Right lung (tissue), 10 donors: Measurements from ENCODE around the gene CCR2. TPM values are rescaled to one million over a fixed set of nuclear protein-coding genes. Genes with fewer than 3 reads are reported as not detected.
A peak's percentile ranks its signal among the peaks of the same experiment; 100 is the strongest.
"Not testable (repeated sequence)": the region's sequence is repeated elsewhere in the genome, so short reads cannot be mapped to it uniquely, and the experiment has no call there.

Experiments used
- DNase-seq, 2 donors: peaks; one replicate each; pipeline ENCODE4 v3.0.0-alpha.2; 2013
- long read RNA-seq, 8 donors: transcript quantifications; one replicate each; lab custom pipeline, GENCODE V29; 2026
- polyA plus RNA-seq, 5 donors: library from polyadenylated mRNA; unstranded; fragments of 120-200 nt; gene quantifications; one replicate each; pipeline versions ENCODE4 v1.2.1 to v1.2.3, GENCODE V29; 2013; ENCODE audit warnings: inconsistent platforms in 1 of 5, low replicate concordance in 1 of 5; ENCODE audit not compliant: insufficient read length in 5 of 5, insufficient read depth in 1 of 5

The CCR2 gene
- 1 to 10 TPM; 1.4 to 2.7 (median 2.2) TPM for polyA plus RNA-seq
- long read RNA-seq, donor 1: 0 reads
- long read RNA-seq, donor 2, partial matches to known transcripts: 0 of 1 reads
- long read RNA-seq, donor 2, other reads (novel, unspliced or antisense): 0 of 1 reads
- long read RNA-seq, donor 3, partial matches to known transcripts: 0 of 1 reads
- long read RNA-seq, donor 3, other reads (novel, unspliced or antisense): 0 of 1 reads
- long read RNA-seq, donor 4: 0 reads
- long read RNA-seq, donor 5: 0 reads
- long read RNA-seq, donor 6, partial matches to known transcripts: 0 of 2 reads
- long read RNA-seq, donor 6, other reads (novel, unspliced or antisense): 0 of 2 reads
- long read RNA-seq, donor 7, partial matches to known transcripts: 0 of 1 reads
- long read RNA-seq, donor 7, other reads (novel, unspliced or antisense): 0 of 1 reads
- long read RNA-seq, donor 8: 0 reads

DNA sequence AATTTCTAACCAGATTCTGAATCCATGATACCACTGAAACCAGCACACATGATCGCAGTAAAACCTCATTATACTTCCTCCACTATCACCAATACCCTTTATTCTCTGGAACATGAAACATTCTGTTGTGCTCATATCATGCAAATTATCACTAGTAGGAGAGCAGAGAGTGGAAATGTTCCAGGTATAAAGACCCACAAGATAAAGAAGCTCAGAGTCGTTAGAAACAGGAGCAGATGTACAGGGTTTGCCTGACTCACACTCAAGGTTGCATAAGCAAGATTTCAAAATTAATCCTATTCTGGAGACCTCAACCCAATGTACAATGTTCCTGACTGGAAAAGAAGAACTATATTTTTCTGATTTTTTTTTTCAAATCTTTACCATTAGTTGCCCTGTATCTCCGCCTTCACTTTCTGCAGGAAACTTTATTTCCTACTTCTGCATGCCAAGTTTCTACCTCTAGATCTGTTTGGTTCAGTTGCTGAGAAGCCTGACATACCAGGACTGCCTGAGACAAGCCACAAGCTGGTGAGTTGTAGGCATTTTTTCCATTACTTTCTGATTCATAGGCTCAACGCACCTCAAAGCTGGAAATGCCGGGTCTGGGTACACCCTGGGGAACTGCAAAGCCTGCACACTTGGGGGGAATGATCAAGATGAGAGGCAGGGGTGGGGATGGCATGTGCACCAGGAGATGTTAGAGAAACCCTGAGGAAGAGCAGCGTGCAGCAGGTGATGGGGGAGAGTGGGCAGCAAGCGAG is at the start of gene CCR2:
Gene CCR2 (plus strand): TSS at position 465 of the 764 bp plus-strand sequence. CDS start 3,417 bp downstream, outside the sequence.
- no peak for DNase-seq

- no peak for DNase-seq
These were observed 49.2 kb upstream of the CCR2 start for GRCh38 chr3:46304739-46305138.

DNA sequence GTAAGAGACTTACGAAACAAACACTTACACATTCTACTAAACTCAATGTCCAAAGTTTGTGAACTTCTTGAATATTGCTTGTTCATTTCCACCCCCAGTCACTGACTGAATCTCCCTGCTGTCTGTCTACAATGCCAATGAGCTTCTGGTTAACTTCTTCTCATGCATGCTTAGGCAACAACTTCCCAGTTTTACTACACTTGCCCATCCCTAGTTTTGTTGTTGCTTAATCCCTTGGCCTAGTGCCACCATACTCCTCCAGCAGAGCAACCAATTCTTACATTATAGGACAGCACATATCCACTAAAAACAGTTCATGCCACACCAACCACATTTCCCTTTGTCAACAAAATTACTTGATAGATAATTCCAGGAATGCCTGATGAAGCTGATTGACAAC is 40.9 kb upstream of the CCR2 start:
- peak; percentile 50 to 52 for DNase-seq

DNA sequence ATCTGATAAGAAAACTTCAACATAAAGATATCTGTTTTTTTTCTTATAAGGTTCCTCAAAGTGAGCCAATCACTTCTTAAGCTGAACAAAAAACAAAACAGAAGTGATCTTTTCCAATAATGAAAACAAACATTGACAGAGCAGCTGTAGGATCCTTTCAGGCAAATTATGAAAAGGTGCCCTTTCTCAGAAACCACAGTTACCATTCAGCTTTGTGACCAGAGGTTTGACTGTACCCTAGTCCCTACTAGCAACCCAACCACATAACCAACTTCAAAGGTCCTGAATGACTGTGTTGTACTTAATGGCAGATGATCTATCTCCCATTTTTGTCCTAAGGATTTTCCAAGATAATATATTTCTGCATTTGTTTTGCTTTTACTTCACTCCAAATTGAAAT is 39.4 kb upstream of the CCR2 start:
- DNase-seq: no peak

DNA sequence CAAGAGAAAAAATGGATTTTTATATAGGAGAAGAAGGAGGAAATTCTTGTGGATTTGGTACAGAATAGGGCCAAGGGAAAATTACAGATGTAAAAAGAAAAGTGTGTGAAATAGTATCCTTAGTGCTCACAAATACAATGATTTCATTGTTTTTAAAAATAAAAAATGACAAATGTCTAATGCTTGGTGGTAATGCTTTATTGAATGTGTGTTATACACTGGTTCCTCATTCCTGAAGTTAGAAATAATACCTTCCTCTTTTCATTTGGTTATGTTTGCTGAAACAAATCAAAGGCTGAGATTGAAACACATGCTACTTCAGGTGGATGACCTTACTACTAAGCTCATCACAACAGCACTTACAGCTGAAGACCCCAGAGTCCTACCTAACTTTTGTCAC is 37.7 kb upstream of the CCR2 start:
- no peak for DNase-seq

DNA sequence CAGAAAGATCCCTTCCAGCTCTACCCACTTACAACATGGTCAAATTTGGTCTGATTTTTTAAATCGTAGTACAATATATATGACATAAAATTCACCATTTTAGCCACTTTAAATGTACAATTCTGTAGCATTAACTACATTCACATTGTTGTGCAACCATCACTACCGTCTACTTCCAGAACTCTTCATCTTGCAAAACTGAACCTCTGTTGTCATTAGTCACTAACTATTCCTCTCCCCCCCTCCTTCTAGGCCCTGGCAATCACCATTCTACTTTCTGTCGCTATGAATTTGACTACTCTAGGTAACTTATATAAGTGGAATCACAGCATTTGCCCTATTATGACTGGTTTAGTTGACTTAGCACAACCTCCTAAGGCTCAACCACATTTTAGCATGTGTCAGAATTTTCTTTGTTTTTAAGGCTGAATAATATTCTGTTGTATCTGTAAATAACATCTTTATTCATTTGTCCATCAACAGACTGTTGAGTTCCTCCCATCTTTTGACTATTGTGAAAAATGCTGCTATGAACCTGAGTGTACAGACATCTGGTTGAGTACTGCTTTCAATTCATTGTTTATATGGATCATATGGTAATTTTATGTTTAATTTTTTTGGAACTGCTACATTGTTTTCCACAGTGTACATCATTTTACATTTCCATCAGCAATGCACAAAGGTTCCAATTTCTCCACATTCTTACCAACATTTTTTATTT is 35.5 kb upstream of the CCR2 start:
- DNase-seq: no peak

- DNase-seq: no peak
These were observed 32.3 kb upstream of the CCR2 start for GRCh38 chr3:46321461-46322104.

GRCh38 chr3:46324036-46324435 is 29.9 kb upstream of the CCR2 start:
- no peak for DNase-seq

DNA sequence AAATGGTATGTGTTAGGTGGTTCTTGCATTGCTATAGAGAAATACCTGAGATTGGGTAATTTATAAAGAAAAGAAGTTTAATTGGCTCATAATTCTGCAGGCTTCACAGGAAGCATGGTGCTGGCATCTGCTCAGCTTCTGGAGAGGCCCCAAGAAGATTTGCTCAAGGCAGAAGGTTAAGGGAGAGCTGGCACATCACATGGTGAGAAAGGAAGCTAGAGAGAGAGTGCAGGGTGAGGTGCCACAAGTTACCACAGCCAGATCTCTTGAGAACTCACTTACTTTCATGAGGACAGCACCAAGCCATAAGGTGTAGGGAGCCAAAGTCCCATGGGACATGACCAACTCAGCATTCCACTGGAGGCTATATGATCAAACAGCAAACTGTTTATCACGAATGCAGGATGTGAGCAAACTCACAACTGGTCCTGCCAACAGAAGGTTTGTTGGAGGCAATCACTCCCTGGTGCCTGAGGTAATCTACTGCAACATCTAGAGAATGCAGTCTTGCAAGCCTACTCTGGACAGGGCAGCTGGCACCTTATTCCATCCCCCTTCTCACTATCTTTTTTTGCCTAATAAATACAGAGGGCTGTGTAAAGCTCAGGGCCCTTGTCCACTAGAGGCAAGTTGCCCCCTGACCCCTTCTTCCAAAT is 28.1 kb upstream of the CCR2 start:
- no peak for DNase-seq

- not testable (repeated sequence) for DNase-seq
These were observed 23.2 kb upstream of the CCR2 start for GRCh38 chr3:46330676-46331075.

- DNase-seq: no peak
These were observed 19.0 kb upstream of the CCR2 start for GRCh38 chr3:46334741-46335478.

GRCh38 chr3:46335541-46335940 is 18.4 kb upstream of the CCR2 start:
- DNase-seq: no peak

GRCh38 chr3:46337911-46338310 is 16.0 kb upstream of the CCR2 start:
- DNase-seq: no peak

GRCh38 chr3:46338840-46339239 is 15.1 kb upstream of the CCR2 start:
- DNase-seq: no peak

DNA sequence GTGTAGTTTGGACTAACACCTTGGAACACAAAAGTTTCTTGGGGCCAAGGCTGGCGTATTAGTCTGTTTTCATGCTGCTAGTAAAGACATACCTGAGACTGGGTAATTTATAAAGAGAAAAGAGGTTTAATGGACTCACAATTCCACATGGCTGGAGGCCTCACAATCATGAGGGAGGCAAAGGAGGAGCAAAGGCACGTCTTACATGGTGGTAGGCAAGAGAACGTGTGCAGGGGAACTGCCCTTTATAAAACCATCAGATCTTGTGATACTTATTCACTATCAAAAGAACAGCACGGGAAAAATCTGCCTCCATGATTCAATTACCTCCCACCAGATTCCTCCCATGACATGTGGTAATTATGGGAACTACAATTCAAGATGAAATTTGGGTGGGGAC is 9.4 kb upstream of the CCR2 start:
- DNase-seq: no peak

GRCh38 chr3:46348823-46349482 is 5.0 kb upstream of the CCR2 start:
- DNase-seq: no peak

- no peak for DNase-seq
These were observed 4.2 kb upstream of the CCR2 start for GRCh38 chr3:46349484-46350261.

DNA sequence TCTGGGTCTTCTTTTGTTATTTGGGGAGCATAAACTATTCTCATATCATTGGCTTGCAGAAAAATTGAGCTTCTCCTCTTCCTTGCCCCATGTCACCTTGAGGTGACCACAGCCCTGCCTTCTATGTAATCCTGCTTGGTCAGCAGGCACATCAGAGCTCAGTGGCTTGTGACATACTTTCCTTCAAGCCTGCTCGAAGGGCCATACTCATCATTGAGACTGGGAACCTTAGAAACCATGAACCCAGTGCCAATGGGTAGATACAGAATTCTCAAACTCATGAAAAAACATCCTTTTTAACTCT is 3.7 kb upstream of the CCR2 start:
- no peak for DNase-seq

DNA sequence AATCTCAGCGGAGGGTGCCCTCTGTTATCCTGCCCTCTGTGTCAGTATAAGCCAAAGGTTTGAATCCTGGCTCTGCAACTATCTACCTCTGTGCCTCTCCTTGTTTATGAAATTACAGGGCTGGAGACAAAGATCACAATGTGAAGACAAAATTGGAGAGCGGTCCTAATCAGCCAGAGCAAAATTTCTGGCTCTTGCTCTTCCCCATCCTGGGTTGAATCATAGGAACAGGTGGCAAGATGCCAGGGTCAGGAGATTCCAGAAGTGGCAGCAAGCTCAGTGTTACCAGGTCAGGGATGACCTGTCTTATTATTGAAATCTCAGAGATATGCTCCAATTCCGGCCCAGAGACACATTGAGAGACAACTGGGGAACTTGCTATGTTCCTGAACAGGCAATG is 2.3 kb upstream of the CCR2 start:
- DNase-seq: no peak
